Activated CD8-positive, alpha-beta memory T cell treated with anti-CD3 and anti-CD28 coated beads, Interleukin-2, amount 10 ng/mL, durations not matched to agents 7 days and 5 days (primary cell): ENCODE data around the gene LRRC8E. TPM values are rescaled to one million over a fixed set of nuclear protein-coding genes. Genes with fewer than 3 reads are reported as not detected.

Experiments used
- ATAC-seq: fragments of 150-1000 bp; cut with Tn5 transposase; one replicate; pipeline ENCODE4 v1.10.0; 2021; ENCODE audit warnings: moderate library complexity
- CTCF ChIA-PET: fragments of 350-600 bp; sonication (Branson Sonifier 250); formaldehyde crosslinking; loops from one replicate; lab custom pipeline; 2021; ENCODE audit warnings: antibody characterized with exemption; lab: Charles Lee
- DNase-seq: peaks from one replicate; pipeline ENCODE4 v3.0.0-alpha.2; 2020
- H3K27ac Mint-ChIP-seq: one replicate; pipeline ENCODE4 v1.8.0; 2021; ENCODE audit warnings: mild to moderate bottlenecking, mixed read lengths
- H3K27me3 Mint-ChIP-seq: one replicate; pipeline ENCODE4 v1.8.0; 2021; ENCODE audit warnings: mixed read lengths
- H3K36me3 Mint-ChIP-seq: one replicate; pipeline ENCODE4 v1.8.0; 2021; ENCODE audit warnings: mild to moderate bottlenecking, mixed read lengths
- H3K4me1 Mint-ChIP-seq: one replicate; pipeline ENCODE4 v1.8.0; 2021; ENCODE audit warnings: mixed read lengths
- H3K4me3 Mint-ChIP-seq: one replicate; pipeline ENCODE4 v1.8.0; 2021; ENCODE audit warnings: mild to moderate bottlenecking, moderate library complexity, mixed read lengths
- H3K9me3 Mint-ChIP-seq: one replicate; pipeline ENCODE4 v1.8.0; 2022; ENCODE audit warnings: low read depth, mixed read lengths
- total RNA-seq, 2 experiments: library from RNA; stranded (reverse); gene quantifications; one replicate each; pipeline ENCODE4 v1.2.3, GENCODE V29; 2021

LRRC8E gene
- total RNA-seq, 2 experiments from 2014 or later, result not detected

GRCh38 chr19:7919610-7920518, 31.6 kb downstream of the LRRC8E start, which contains the start of gene SNAPC2:
TSS of gene SNAPC2 (plus strand) at chr19:7920338. CDS start at chr19:7920367, 29 bp downstream.
- Mint-ChIP-seq H3K9me3 (no peaks in the 10 kb centered on the region), H3K4me3 (peak within 1 kb of the TSS; percentile 83), H3K27me3 (peaks cover 28% of the 10 kb centered on the region), H3K36me3 (peaks cover 4% of the 10 kb centered on the region), H3K4me1 (peaks cover 32% of the 10 kb centered on the region), H3K27ac (peak within 1 kb of the TSS; percentile 92)
- DNase-seq (peak; percentile 98), ATAC-seq (peak; percentile 78)
- CTCF ChIA-PET, result interaction anchor here (1.0 to 7.6 kb wide), 12 partner anchors 10 to 351 kb away, joined by 3 to 75 read pairs (median 6); partner anchors contain the start of genes MAP2K7 and TIMM44

DNA sequence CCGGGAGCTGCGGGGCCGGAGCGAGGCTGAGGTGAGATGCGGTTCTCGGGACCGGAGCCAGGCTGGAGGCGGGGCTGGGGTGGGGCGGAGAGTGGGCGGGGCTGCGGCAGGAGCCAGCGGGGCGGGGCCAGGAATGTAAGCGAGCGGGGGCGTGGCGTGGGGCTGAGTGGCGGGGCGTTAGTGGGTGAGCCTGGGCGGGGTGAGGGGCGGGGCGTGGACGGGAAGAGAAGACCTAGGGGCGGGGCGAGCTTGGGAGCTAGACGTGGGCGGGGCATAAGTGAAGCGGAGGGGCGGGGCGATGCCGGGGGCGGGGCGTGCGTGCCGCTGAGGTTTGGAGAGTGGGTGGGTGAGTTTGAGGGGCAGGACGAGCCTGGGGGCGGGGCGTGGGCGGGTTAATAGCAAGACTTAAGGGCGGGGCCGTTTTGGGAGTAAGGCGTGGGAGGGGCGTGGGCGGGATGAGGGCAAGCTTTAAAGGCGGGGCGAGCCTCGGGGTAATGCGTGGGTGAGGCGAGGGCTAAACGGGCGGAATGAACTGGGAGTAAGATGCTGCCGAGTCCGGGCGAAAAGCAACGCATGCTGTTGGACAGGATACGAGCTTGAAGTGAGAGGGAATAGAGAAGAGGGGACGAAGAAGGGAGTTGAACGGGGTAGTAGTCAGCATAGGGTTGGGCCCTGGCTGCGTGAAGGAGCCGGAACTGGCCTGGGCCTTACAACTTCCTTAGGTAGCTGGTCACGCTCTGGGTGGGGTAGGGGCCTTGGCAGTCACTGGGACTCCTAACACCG, 32.4 kb downstream of the LRRC8E start:
- Mint-ChIP-seq H3K27me3 (peaks cover 20% of the 10 kb centered on the region), H3K4me1 (peaks cover 31% of the 10 kb centered on the region), H3K4me3 (peak overlapping the region; percentile 83), H3K36me3 (peaks cover 4% of the 10 kb centered on the region), H3K27ac (peak overlapping the region; percentile 92), H3K9me3 (no peaks in the 10 kb centered on the region)
- CTCF ChIA-PET, result interaction anchor here (1.0 to 7.6 kb wide), 13 partner anchors 9 to 352 kb away, joined by 3 to 75 read pairs (median 5); partner anchors contain the start of genes MAP2K7 and TIMM44
- peak; percentile 99 for DNase-seq
- peak; percentile 64 for ATAC-seq

DNA sequence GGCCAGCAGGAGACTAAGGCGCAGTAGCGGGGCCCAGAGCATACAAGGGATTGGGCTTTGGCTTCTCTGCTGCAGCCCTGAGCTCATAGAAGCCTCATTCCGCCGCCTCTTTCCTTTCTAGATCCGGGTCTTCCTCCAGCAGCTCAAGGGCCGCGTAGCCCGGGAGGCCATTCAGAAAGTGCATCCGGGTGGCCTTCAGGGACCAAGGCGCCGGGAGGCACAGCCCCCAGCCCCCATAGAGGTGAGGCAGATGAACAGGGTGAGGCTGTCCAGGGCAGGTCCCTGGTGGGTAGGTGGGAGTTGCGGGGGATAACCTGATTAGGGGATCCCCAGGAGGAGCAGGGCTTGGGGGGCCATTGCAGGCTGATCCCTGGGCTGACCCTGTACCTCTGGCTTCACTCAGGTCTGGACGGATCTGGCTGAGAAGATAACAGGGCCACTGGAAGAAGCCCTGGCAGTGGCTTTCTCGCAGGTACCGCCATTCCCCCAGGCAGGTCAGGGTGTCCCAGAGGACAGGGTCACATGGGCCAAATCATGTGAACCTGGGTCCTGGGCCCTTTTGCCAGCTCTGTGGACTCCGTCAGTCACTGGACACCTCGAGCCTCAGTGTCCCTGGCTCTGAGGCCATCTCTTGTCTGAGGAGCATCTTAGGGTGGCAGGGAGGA, 33.1 kb downstream of the LRRC8E start:
- Mint-ChIP-seq H3K27me3 (peaks cover 16% of the 10 kb centered on the region), H3K27ac (peak overlapping the region; percentile 92), H3K36me3 (peaks cover 4% of the 10 kb centered on the region), H3K4me1 (peaks cover 34% of the 10 kb centered on the region), H3K4me3 (peak overlapping the region; percentile 83), H3K9me3 (no peaks in the 10 kb centered on the region)
- CTCF ChIA-PET, result interaction anchor here (1.0 to 7.6 kb wide), 8 partner anchors 8 to 241 kb away, joined by 3 to 75 read pairs (median 6); partner anchors contain the start of genes TIMM44 and TRAPPC5
- no peak for ATAC-seq
- DNase-seq, result no peak

GRCh38 chr19:7921967-7922835, 33.9 kb downstream of the LRRC8E start:
- Mint-ChIP-seq H3K4me3 (peak overlapping the region; percentile 12), H3K4me1 (peaks cover 31% of the 10 kb centered on the region), H3K27ac (no peak overlapping the region), H3K36me3 (peaks cover 4% of the 10 kb centered on the region), H3K9me3 (no peaks in the 10 kb centered on the region), H3K27me3 (peaks cover 12% of the 10 kb centered on the region)
- no peak for ATAC-seq
- no peak for DNase-seq
- CTCF ChIA-PET, result interaction anchor here (1.0 to 7.6 kb wide), 8 partner anchors 7 to 241 kb away, joined by 4 to 75 read pairs (median 8); partner anchors contain the start of genes MAP2K7, TIMM44 and TRAPPC5

- ATAC-seq (no peak), DNase-seq (no peak)
- Mint-ChIP-seq H3K27ac (no peak overlapping the region), H3K4me1 (peaks cover 30% of the 10 kb centered on the region), H3K27me3 (peaks cover 9% of the 10 kb centered on the region), H3K9me3 (no peaks in the 10 kb centered on the region), H3K4me3 (no peak overlapping the region), H3K36me3 (peaks cover 4% of the 10 kb centered on the region)
- CTCF ChIA-PET, result interaction anchor here (1.6 to 7.6 kb wide), 5 partner anchors 11 to 69 kb away, joined by 4 to 75 read pairs (median 8); partner anchors contain the start of genes MAP2K7 and TIMM44
Measured at GRCh38 chr19:7922836-7923195, 34.5 kb downstream of the LRRC8E start.

GRCh38 chr19:7923295-7924191, 35.2 kb downstream of the LRRC8E start:
- DNase-seq, result no peak
- CTCF ChIA-PET, result interaction anchor here (0.7 to 7.6 kb wide), 6 partner anchors 8 to 70 kb away, joined by 3 to 75 read pairs (median 6); partner anchors contain the start of genes MAP2K7, TGFBR3L and TIMM44
- no peak for ATAC-seq
- no peaks in the 10 kb centered on the region for H3K9me3 Mint-ChIP-seq
- H3K4me3 Mint-ChIP-seq, result no peak overlapping the region
- peaks cover 4% of the 10 kb centered on the region for H3K36me3 Mint-ChIP-seq
- peaks cover 26% of the 10 kb centered on the region for H3K4me1 Mint-ChIP-seq
- peaks cover 2% of the 10 kb centered on the region for H3K27me3 Mint-ChIP-seq
- H3K27ac Mint-ChIP-seq, result no peak overlapping the region

- ATAC-seq, result no peak
- peaks cover 4% of the 10 kb centered on the region for H3K36me3 Mint-ChIP-seq
- CTCF ChIA-PET, result interaction anchor here (0.7 to 7.6 kb wide), 3 partner anchors 9 to 71 kb away, joined by 3 to 75 read pairs (median 8); partner anchors contain the start of genes TGFBR3L and TIMM44
- H3K4me3 Mint-ChIP-seq, result no peak overlapping the region
- H3K27ac Mint-ChIP-seq, result no peak overlapping the region
- no peak for DNase-seq
- no peaks in the 10 kb centered on the region for H3K27me3 Mint-ChIP-seq
- H3K9me3 Mint-ChIP-seq, result no peaks in the 10 kb centered on the region
- peaks cover 25% of the 10 kb centered on the region for H3K4me1 Mint-ChIP-seq
Measured at GRCh38 chr19:7924241-7924640, 35.9 kb downstream of the LRRC8E start.

- Mint-ChIP-seq H3K4me1 (peaks cover 24% of the 10 kb centered on the region), H3K36me3 (peaks cover 4% of the 10 kb centered on the region), H3K27me3 (no peaks in the 10 kb centered on the region), H3K4me3 (no peak overlapping the region), H3K9me3 (no peaks in the 10 kb centered on the region), H3K27ac (no peak overlapping the region)
- CTCF ChIA-PET, result interaction anchor here (7.6 kb wide), 1 partner anchor 18 kb away, joined by 75 read pairs; the partner anchor contains the start of gene TIMM44
- ATAC-seq (no peak), DNase-seq (no peak)
Measured at GRCh38 chr19:7924651-7925170, 36.4 kb downstream of the LRRC8E start.

DNA sequence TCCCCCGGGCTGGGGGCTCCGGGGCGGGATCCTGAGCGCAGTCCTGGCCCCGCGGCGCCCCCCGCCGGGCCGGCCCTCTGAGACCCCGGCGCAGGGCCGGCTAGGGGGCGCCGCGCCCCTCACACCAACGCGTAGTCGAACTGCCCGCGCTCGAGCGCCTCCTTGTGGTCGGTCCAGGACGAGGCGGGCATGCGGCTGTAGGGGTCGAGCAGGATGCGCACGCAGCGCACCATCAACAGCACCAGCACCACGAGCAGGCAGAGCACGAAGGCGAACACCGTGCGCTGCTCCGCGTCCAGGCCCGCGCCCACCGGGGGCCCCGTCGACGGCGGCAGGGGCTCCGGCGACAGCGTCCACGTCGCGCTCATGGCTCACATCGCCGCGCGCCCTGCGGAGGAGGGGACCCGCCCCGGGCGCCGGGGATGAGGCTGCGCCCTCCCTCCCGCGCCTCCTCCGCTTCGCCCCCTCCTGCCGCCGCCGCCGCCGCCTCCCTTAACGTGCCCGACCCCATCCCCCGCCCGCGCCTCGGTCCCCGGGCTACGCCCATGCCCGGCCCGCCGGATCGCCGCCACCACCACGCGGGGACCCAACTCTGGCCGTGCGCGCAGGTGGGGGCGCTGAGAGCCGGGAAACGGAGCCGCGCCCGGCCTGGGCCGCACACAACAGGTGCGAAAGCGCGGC, 37.0 kb downstream of the LRRC8E start:
- no peaks in the 10 kb centered on the region for H3K9me3 Mint-ChIP-seq
- DNase-seq, result peak; percentile 87
- H3K27me3 Mint-ChIP-seq, result no peaks in the 10 kb centered on the region
- peaks cover 20% of the 10 kb centered on the region for H3K4me1 Mint-ChIP-seq
- ATAC-seq, result peak; percentile 34
- peaks cover 4% of the 10 kb centered on the region for H3K36me3 Mint-ChIP-seq
- no peak overlapping the region for H3K27ac Mint-ChIP-seq
- CTCF ChIA-PET, result no interaction called here
- H3K4me3 Mint-ChIP-seq, result peak overlapping the region; percentile 68

GRCh38 chr19:7926021-7926726, 37.9 kb downstream of the LRRC8E start, which contains the start of gene CTXN1:
TSS of gene CTXN1 (minus strand) at chr19:7926135. CDS start at chr19:7925538, 597 bp downstream.
- H3K9me3 Mint-ChIP-seq, result no peaks in the 10 kb centered on the region
- peak within 1 kb of the TSS; percentile 68 for H3K4me3 Mint-ChIP-seq
- H3K36me3 Mint-ChIP-seq, result peaks cover 4% of the 10 kb centered on the region
- CTCF ChIA-PET, result interaction anchor here (1.0 to 1.1 kb wide), 3 partner anchors 18 to 74 kb away, joined by 3 to 4 read pairs (median 3); partner anchors contain the start of genes MAP2K7 and TIMM44
- H3K27me3 Mint-ChIP-seq, result no peaks in the 10 kb centered on the region
- ATAC-seq, result peak; percentile 49
- no peak within 1 kb of the TSS for H3K27ac Mint-ChIP-seq
- peak; percentile 74 for DNase-seq
- H3K4me1 Mint-ChIP-seq, result peaks cover 18% of the 10 kb centered on the region
